ENCODE data around the gene ALK.

ALK gene

DNA sequence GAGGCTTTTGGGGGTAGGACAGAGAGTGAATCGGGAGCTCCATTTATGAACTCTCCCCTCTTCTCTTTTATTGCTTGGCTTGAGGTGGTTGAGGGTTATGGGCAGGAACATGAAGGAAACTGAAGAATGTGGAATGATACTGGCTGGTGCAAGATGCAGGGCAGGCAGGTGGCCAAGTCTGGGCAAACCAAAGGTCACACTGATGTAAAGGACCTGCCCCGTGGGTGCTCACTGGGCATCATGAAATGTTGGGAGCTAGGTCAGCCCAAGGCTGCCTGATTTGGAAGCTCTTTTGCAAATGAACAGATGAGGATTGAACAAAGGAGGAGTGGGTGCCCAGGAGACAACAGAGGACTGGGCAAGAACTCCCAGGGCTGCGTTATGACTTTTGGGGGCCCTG, 477.2 kb downstream of the ALK start:
- Histone ChIP-seq H3K14ac (ENCODE audit: low read length) (no peak overlapping the region), H4K8ac (ENCODE audit: low read depth, low read length) (no peak overlapping the region), H3K4me3 (ENCODE audit: low read length in 2 of 2) (peak overlapping the region in 1 of 2 donors; percentile 38), H3K4me1 (ENCODE audit: control insufficient read depth in 2 of 2, insufficient read depth in 1 of 2, low read depth in 1 of 2, low read length in 2 of 2) (peaks cover 0 to 8% of the 10 kb centered on the region in 2 donors), H3K9me3 (replicated peaks in 1 of 2; ENCODE audit: control insufficient read depth in 2 of 2, insufficient read depth in 1 of 2, low read depth in 1 of 2, low read length in 2 of 2) (no peaks in the 10 kb centered on the region), H2BK15ac (ENCODE audit: low read length) (no peak overlapping the region), H2BK5ac (ENCODE audit: low read length) (no peak overlapping the region), H3K27me3 (ENCODE audit: control insufficient read depth in 3 of 3, insufficient read depth in 3 of 3, low read depth in 1 of 3, low read length in 3 of 3) (no peaks in the 10 kb centered on the region), H2BK12ac (ENCODE audit: low read length) (no peak overlapping the region), H3K4me2 (ENCODE audit: insufficient read depth, low read length, poor library complexity, severe bottlenecking) (no peak overlapping the region), H2BK120ac (ENCODE audit: low read depth, low read length) (no peak overlapping the region), H3K9ac (ENCODE audit: low read depth, low read length, poor library complexity) (no peak overlapping the region), H4K91ac (ENCODE audit: low read depth, low read length, poor library complexity) (no peak overlapping the region), H2AFZ (ENCODE audit: low read length) (no peak overlapping the region), H3K36me3 (replicated peaks in 1 of 2; ENCODE audit: control insufficient read depth in 2 of 2, insufficient read depth in 2 of 2, low read length in 2 of 2) (no peaks in the 10 kb centered on the region), H3K4ac (ENCODE audit: low read length) (no peak overlapping the region), H3K18ac (ENCODE audit: low read length) (no peak overlapping the region), H3K79me1 (ENCODE audit: low read depth, low read length) (no peaks in the 10 kb centered on the region), H2AK5ac (ENCODE audit: low read depth, low read length) (no peak overlapping the region), H3K27ac (replicated peaks; ENCODE audit: low read length) (no peak overlapping the region), H3K23ac (ENCODE audit: low read depth, low read length, poor library complexity) (no peak overlapping the region)
- no peak for DNase-seq (ENCODE audit: low spot score)
- WGBS, 2 donors (ENCODE audit: extremely low coverage in 2 of 2, insufficient read length in 2 of 2, insufficient replicate concordance in 1 of 2) = no CpG with 5 or more reads among the region's 3 CpGs

DNA sequence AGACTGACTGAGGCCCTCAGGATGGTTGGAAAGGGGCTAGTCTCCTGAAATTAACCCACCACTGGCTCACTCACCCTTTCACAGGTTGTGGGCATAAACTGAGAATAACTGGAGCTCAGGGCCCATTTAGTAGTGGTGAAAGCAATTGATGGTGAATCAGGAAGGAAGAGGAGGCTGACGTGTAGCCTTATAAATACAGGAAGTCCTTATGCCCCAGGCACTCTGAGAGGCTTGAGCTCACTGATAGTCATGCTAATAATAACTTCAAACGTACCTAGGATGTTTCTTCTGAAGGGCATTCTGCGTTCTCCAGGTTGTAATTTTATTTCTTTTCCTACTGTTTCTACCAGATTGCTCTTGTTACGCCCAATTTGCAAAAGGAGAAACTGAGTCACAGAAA, 477.8 kb downstream of the ALK start:
- Histone ChIP-seq H3K36me3 (replicated peaks in 1 of 2; ENCODE audit: control insufficient read depth in 2 of 2, insufficient read depth in 2 of 2, low read length in 2 of 2) (no peaks in the 10 kb centered on the region), H2AK5ac (ENCODE audit: low read depth, low read length) (no peak overlapping the region), H3K4me1 (ENCODE audit: control insufficient read depth in 2 of 2, insufficient read depth in 1 of 2, low read depth in 1 of 2, low read length in 2 of 2) (peaks cover 0 to 8% of the 10 kb centered on the region in 2 donors), H3K27me3 (ENCODE audit: control insufficient read depth in 3 of 3, insufficient read depth in 3 of 3, low read depth in 1 of 3, low read length in 3 of 3) (no peaks in the 10 kb centered on the region), H2AFZ (ENCODE audit: low read length) (no peak overlapping the region), H3K9me3 (replicated peaks in 1 of 2; ENCODE audit: control insufficient read depth in 2 of 2, insufficient read depth in 1 of 2, low read depth in 1 of 2, low read length in 2 of 2) (no peaks in the 10 kb centered on the region), H3K14ac (ENCODE audit: low read length) (no peak overlapping the region), H2BK5ac (ENCODE audit: low read length) (no peak overlapping the region), H3K18ac (ENCODE audit: low read length) (no peak overlapping the region), H3K27ac (replicated peaks; ENCODE audit: low read length) (no peak overlapping the region), H3K9ac (ENCODE audit: low read depth, low read length, poor library complexity) (no peak overlapping the region), H3K23ac (ENCODE audit: low read depth, low read length, poor library complexity) (no peak overlapping the region), H3K4me2 (ENCODE audit: insufficient read depth, low read length, poor library complexity, severe bottlenecking) (no peak overlapping the region), H3K4ac (ENCODE audit: low read length) (no peak overlapping the region), H2BK15ac (ENCODE audit: low read length) (no peak overlapping the region), H4K91ac (ENCODE audit: low read depth, low read length, poor library complexity) (no peak overlapping the region), H2BK12ac (ENCODE audit: low read length) (no peak overlapping the region), H3K79me1 (ENCODE audit: low read depth, low read length) (no peaks in the 10 kb centered on the region), H2BK120ac (ENCODE audit: low read depth, low read length) (no peak overlapping the region), H3K4me3 (ENCODE audit: low read length in 2 of 2) (no peak overlapping the region), H4K8ac (ENCODE audit: low read depth, low read length) (no peak overlapping the region)
- no CpG with 5 or more reads among the region's 4 CpGs for WGBS, 2 donors (ENCODE audit: extremely low coverage in 2 of 2, insufficient read length in 2 of 2, insufficient replicate concordance in 1 of 2)
- no peak for DNase-seq (ENCODE audit: low spot score)

DNA sequence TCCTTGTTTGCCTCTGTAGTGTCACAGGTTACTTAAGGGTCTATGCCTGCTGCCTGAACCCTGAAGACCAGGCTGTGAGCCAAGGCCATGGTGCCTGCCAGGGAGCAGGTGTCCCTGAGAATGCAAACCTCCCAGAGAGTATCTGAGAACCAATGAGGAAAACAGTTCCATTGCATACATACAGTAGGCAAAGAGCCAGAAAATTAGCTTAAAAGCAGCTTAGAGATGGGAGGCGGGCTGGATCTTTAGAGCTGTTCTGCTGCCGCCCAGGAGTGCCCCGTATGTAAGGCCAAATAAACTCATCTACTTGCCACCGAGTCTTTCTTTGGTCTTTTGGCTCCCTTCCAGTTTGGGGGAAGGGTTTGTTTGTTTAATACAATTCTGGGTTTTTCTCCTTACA, 478.2 kb downstream of the ALK start:
- WGBS, 2 donors (ENCODE audit: extremely low coverage in 2 of 2, insufficient read length in 2 of 2, insufficient replicate concordance in 1 of 2) = no CpG with 5 or more reads among the region's 4 CpGs

DNA sequence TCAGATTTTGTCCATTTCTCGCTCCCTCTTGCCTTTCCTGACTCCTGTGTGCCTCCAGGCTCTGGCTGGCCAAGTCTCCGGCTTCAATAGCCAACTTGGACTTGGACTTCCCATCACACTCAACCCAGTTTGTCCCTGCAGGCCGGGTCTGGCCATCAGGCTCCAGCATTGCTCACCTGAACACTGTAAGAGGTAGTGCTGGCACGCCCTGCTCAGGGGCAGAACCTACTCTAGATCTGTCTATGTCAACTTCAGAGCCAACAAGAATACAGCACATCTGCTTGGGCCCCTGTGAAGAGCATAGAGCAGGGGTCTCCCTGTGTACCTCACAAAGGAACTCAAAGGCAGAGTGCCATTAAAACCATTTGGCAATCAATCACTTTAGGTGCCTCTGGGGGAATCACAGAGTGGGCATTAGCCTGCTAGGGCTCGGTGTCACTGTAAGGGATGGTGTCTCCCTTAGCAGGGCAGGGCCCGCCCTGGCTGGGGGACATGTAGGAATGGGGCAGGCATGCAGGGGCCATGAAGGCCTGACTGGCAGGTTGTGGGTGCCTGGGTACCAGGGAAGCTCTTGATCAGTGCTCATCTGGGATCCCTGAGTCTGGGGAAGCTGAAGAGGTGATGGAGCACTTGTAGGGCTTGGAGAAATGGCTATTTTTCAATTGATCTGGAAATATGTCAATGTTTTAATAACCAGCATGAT, 480.3 kb downstream of the ALK start:
- Histone ChIP-seq H3K27ac (replicated peaks; ENCODE audit: low read length) (no peak overlapping the region), H2BK15ac (ENCODE audit: low read length) (no peak overlapping the region), H3K4me2 (ENCODE audit: insufficient read depth, low read length, poor library complexity, severe bottlenecking) (no peak overlapping the region), H2AFZ (ENCODE audit: low read length) (no peak overlapping the region), H3K4me3 (ENCODE audit: low read length in 2 of 2) (no peak overlapping the region), H2BK5ac (ENCODE audit: low read length) (no peak overlapping the region), H3K23ac (ENCODE audit: low read depth, low read length, poor library complexity) (no peak overlapping the region), H2BK120ac (ENCODE audit: low read depth, low read length) (no peak overlapping the region), H4K8ac (ENCODE audit: low read depth, low read length) (no peak overlapping the region), H3K18ac (ENCODE audit: low read length) (no peak overlapping the region), H3K14ac (ENCODE audit: low read length) (no peak overlapping the region), H3K9ac (ENCODE audit: low read depth, low read length, poor library complexity) (no peak overlapping the region), H3K4ac (ENCODE audit: low read length) (no peak overlapping the region), H2BK12ac (ENCODE audit: low read length) (no peak overlapping the region), H3K27me3 (ENCODE audit: control insufficient read depth in 3 of 3, insufficient read depth in 3 of 3, low read depth in 1 of 3, low read length in 3 of 3) (no peaks in the 10 kb centered on the region), H3K4me1 (ENCODE audit: control insufficient read depth in 2 of 2, insufficient read depth in 1 of 2, low read depth in 1 of 2, low read length in 2 of 2) (no peaks in the 10 kb centered on the region), H3K36me3 (replicated peaks in 1 of 2; ENCODE audit: control insufficient read depth in 2 of 2, insufficient read depth in 2 of 2, low read length in 2 of 2) (no peaks in the 10 kb centered on the region), H3K79me1 (ENCODE audit: low read depth, low read length) (no peaks in the 10 kb centered on the region), H4K91ac (ENCODE audit: low read depth, low read length, poor library complexity) (no peak overlapping the region), H3K9me3 (replicated peaks in 1 of 2; ENCODE audit: control insufficient read depth in 2 of 2, insufficient read depth in 1 of 2, low read depth in 1 of 2, low read length in 2 of 2) (no peaks in the 10 kb centered on the region), H2AK5ac (ENCODE audit: low read depth, low read length) (no peak overlapping the region)
- DNase-seq (ENCODE audit: low spot score) = no peak
- WGBS, 2 donors (ENCODE audit: extremely low coverage in 2 of 2, insufficient read length in 2 of 2, insufficient replicate concordance in 1 of 2) = no CpG with 5 or more reads among the region's 6 CpGs

More for the DNA sequence above, 478.2 kb downstream of the ALK start:
- H3K36me3 ChIP-seq (replicated peaks in 1 of 2; ENCODE audit: control insufficient read depth in 2 of 2, insufficient read depth in 2 of 2, low read length in 2 of 2) = no peaks in the 10 kb centered on the region
- H3K27ac ChIP-seq (replicated peaks; ENCODE audit: low read length) = no peak overlapping the region
- H3K23ac ChIP-seq (ENCODE audit: low read depth, low read length, poor library complexity) = no peak overlapping the region
- H3K9ac ChIP-seq (ENCODE audit: low read depth, low read length, poor library complexity) = no peak overlapping the region
- H2BK15ac ChIP-seq (ENCODE audit: low read length) = no peak overlapping the region
- no peak overlapping the region for H4K8ac ChIP-seq (ENCODE audit: low read depth, low read length)
- no peak overlapping the region for H3K4ac ChIP-seq (ENCODE audit: low read length)
- no peaks in the 10 kb centered on the region for H3K9me3 ChIP-seq (replicated peaks in 1 of 2; ENCODE audit: control insufficient read depth in 2 of 2, insufficient read depth in 1 of 2, low read depth in 1 of 2, low read length in 2 of 2)
- no peak overlapping the region for H4K91ac ChIP-seq (ENCODE audit: low read depth, low read length, poor library complexity)
- no peak overlapping the region for H3K14ac ChIP-seq (ENCODE audit: low read length)
- H3K79me1 ChIP-seq (ENCODE audit: low read depth, low read length) = no peaks in the 10 kb centered on the region
- no peak overlapping the region for H2BK5ac ChIP-seq (ENCODE audit: low read length)
- H2AK5ac ChIP-seq (ENCODE audit: low read depth, low read length) = no peak overlapping the region
- no peak overlapping the region for H3K18ac ChIP-seq (ENCODE audit: low read length)
- no peak for DNase-seq (ENCODE audit: low spot score)
- H3K4me3 ChIP-seq (ENCODE audit: low read length in 2 of 2) = no peak overlapping the region
- no peak overlapping the region for H2BK12ac ChIP-seq (ENCODE audit: low read length)
- H3K27me3 ChIP-seq (ENCODE audit: control insufficient read depth in 3 of 3, insufficient read depth in 3 of 3, low read depth in 1 of 3, low read length in 3 of 3) = no peaks in the 10 kb centered on the region
- H3K4me1 ChIP-seq (ENCODE audit: control insufficient read depth in 2 of 2, insufficient read depth in 1 of 2, low read depth in 1 of 2, low read length in 2 of 2) = peaks cover 0 to 4% of the 10 kb centered on the region in 2 donors
- H3K4me2 ChIP-seq (ENCODE audit: insufficient read depth, low read length, poor library complexity, severe bottlenecking) = no peak overlapping the region
- H2AFZ ChIP-seq (ENCODE audit: low read length) = no peak overlapping the region
- no peak overlapping the region for H2BK120ac ChIP-seq (ENCODE audit: low read depth, low read length)

All from neuronal stem cell (in vitro differentiated cells).